Ovary (tissue), 3 donors: ENCODE results near the gene ZNF45.

Experiments
- POLR2A ChIP-seq: fragments of 450-650 bp; IDR thresholded peaks from one replicate; pipeline ENCODE4 v1.6.1; 2017; ENCODE audit warnings: antibody characterized with exemption, mild to moderate bottlenecking, moderate library complexity
- TF ChIP-seq, protein P1 (sequence below), 3 donors: fragments of 450-650 bp in 2 of 3; fragments of 200-600 bp in 1 of 3; IDR thresholded peaks; one replicate each; pipeline versions ENCODE4 v1.5.1 to v1.8.0; 2016 to 2022; ENCODE audit warnings: antibody characterized with exemption in 3 of 3, mild to moderate bottlenecking in 1 of 3
- donor health status: DM: no; HTN: no; CAD: no.

DNA sequence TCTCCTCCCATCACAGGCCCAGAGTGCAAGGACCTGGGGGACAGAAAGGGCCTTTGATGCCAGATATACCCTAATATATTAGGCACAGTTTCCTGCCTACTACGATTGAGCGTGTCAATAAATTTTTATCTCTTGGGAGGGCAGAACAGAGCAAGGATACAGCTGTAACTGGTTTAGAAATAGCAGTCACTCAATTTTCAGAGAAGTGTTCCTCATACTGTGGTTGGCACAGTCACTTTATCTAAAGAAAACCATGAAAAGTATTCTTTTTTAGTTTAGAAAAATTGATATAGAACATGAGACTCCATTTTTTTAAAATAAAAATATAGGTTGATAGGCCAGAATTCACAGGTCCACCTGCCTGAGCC, 48.4 kb upstream of the ZNF45 start:
- TF ChIP-seq POLR2A: no peak
- TF ChIP-seq, protein P1, sequence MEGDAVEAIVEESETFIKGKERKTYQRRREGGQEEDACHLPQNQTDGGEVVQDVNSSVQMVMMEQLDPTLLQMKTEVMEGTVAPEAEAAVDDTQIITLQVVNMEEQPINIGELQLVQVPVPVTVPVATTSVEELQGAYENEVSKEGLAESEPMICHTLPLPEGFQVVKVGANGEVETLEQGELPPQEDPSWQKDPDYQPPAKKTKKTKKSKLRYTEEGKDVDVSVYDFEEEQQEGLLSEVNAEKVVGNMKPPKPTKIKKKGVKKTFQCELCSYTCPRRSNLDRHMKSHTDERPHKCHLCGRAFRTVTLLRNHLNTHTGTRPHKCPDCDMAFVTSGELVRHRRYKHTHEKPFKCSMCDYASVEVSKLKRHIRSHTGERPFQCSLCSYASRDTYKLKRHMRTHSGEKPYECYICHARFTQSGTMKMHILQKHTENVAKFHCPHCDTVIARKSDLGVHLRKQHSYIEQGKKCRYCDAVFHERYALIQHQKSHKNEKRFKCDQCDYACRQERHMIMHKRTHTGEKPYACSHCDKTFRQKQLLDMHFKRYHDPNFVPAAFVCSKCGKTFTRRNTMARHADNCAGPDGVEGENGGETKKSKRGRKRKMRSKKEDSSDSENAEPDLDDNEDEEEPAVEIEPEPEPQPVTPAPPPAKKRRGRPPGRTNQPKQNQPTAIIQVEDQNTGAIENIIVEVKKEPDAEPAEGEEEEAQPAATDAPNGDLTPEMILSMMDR (IDR thresholded peaks at IDR 0.05): no peak
